NK-92 treated with Interleukin-12 subunit alpha and Interleukin-12 subunit beta, amount 100 ng/mL, for 24 hours (cell line): Measurements from ENCODE around the gene TRIM4.

Source experiments
- DNase-seq: peaks from one replicate; lab custom pipeline; 2025; lab: John Stamatoyannopoulos, UW

Gene TRIM4

DNA sequence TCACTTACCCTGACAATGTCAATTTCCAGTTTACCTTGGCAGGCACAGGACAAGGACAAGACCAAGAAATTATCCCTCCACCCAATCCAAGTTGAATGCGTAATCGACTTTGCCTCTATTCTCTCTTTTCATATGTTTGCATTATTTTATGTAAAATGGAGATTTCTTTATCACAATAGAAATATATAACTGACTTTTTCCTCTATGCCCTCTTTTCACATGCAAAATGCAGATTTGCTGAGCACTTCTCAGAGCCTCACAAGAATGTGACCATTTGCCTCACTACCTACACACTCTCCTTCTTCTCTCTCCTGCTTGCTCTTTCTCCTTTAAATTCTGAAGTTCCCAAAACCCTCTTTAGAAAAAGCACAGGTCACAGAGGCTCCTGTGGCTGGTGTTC lies 76.4 kb downstream of the TRIM4 start:
- DNase-seq, result no peak
